HG02763 (cell line): ENCODE data around the gene RIMS1.

Source experiments
- ATAC-seq: cut with Tn5 transposase; IDR thresholded peaks from one replicate; pipeline ENCODE4 v1.9.1; 2021; ENCODE audit warnings: mild to moderate bottlenecking, moderate library complexity; ENCODE audit not compliant: unreplicated experiment

RIMS1 gene

GRCh38 chr6:71886184-71887005, at the start of gene RIMS1:
Gene RIMS1 (plus strand): TSS chr6:71886550. CDS start chr6:71887024, 474 bp downstream.
- peak; percentile 79 for ATAC-seq

GRCh38 chr6:71851214-71851613, 35.1 kb upstream of the RIMS1 start:
- no peak for ATAC-seq

- ATAC-seq = no peak
These were observed 33.4 kb upstream of the RIMS1 start for GRCh38 chr6:71852948-71853347.

GRCh38 chr6:71855406-71855805, 30.9 kb upstream of the RIMS1 start:
- ATAC-seq = no peak

- ATAC-seq = no peak
These were observed 7.3 kb upstream of the RIMS1 start for GRCh38 chr6:71879016-71879415.

- ATAC-seq = peak; percentile 16
These were observed 825 bp downstream of the RIMS1 start for GRCh38 chr6:71887006-71887743.

GRCh38 chr6:71887744-71888230, 1.4 kb downstream of the RIMS1 start:
- no peak for ATAC-seq

GRCh38 chr6:71888756-71889340, 2.5 kb downstream of the RIMS1 start:
- no peak for ATAC-seq

- no peak for ATAC-seq
These were observed 3.0 kb downstream of the RIMS1 start for GRCh38 chr6:71889366-71889765.

GRCh38 chr6:71892641-71893040, 6.3 kb downstream of the RIMS1 start:
- ATAC-seq = no peak

GRCh38 chr6:71900642-71901041, 14.3 kb downstream of the RIMS1 start:
- ATAC-seq = no peak

- ATAC-seq = peak; percentile 69
These were observed 15.9 kb downstream of the RIMS1 start for GRCh38 chr6:71902261-71902660.

- ATAC-seq = no peak
These were observed 20.5 kb downstream of the RIMS1 start for GRCh38 chr6:71906813-71907212.

- ATAC-seq = peak; percentile 78
These were observed 21.9 kb downstream of the RIMS1 start for GRCh38 chr6:71908162-71908765.

- ATAC-seq = no peak
These were observed 27.3 kb downstream of the RIMS1 start for GRCh38 chr6:71913444-71914234.

- no peak for ATAC-seq
These were observed 42.7 kb downstream of the RIMS1 start for GRCh38 chr6:71929047-71929446.

GRCh38 chr6:71933881-71934280, 47.5 kb downstream of the RIMS1 start:
- ATAC-seq = no peak

- peak; percentile 60 for ATAC-seq
These were observed 79.1 kb downstream of the RIMS1 start for GRCh38 chr6:71965404-71965803.

- no peak for ATAC-seq
These were observed 81.1 kb downstream of the RIMS1 start for GRCh38 chr6:71967436-71967835.

GRCh38 chr6:71977884-71978283, 91.5 kb downstream of the RIMS1 start:
- ATAC-seq = no peak
